Large intestine (tissue), 3 donors: ENCODE measurements around the gene ELAC1. TPM values are rescaled to one million over a fixed set of nuclear protein-coding genes. Genes with fewer than 3 reads are reported as not detected.

Source experiments
- DNase-seq, 2 donors: peaks; one replicate each; pipeline versions ENCODE4 v3.0.0 to v3.0.0-alpha.2; 2013
- H3K27ac ChIP-seq: one replicate; pipeline ENCODE4 v1.5.1; 2013; ENCODE audit warnings: low read length
- H3K27me3 ChIP-seq: 2 replicates; pipeline ENCODE4 v1.6.1; 2013; ENCODE audit warnings: low read length; ENCODE audit not compliant: control insufficient read depth, insufficient read depth
- H3K36me3 ChIP-seq: 2 replicates; pipeline ENCODE4 v1.6.1; 2013; ENCODE audit warnings: low read length; ENCODE audit not compliant: control insufficient read depth, insufficient read depth
- H3K4me1 ChIP-seq: one replicate; pipeline ENCODE4 v1.6.1; 2013; ENCODE audit warnings: low read length; ENCODE audit not compliant: control insufficient read depth, insufficient read depth
- H3K4me3 ChIP-seq: one replicate; pipeline ENCODE4 v1.5.1; 2013; ENCODE audit warnings: low read length
- H3K9me3 ChIP-seq: one replicate; pipeline ENCODE4 v1.6.1; 2013; ENCODE audit warnings: mild to moderate bottlenecking, low read depth, low read length, moderate library complexity; ENCODE audit not compliant: control insufficient read depth
- WGBS: methylation state at CpG from one replicate; pipeline ENCODE4 v1.1.5; 2013; ENCODE audit warnings: low lambda C conversion rate; ENCODE audit not compliant: insufficient coverage; 5-methylcytosine and 5-hydroxymethylcytosine counted together
- polyA plus RNA-seq: library from polyadenylated mRNA; unstranded; fragments of 120-200 nt; gene quantifications from one replicate; pipeline ENCODE4 v1.2.1, GENCODE V29; 2013

Gene ELAC1
- polyA plus RNA-seq, 1 donor: 11.8 TPM

- WGBS: no CpG with 5 or more reads among the region's 2 CpGs
- H3K4me1 ChIP-seq: no peaks in the 10 kb centered on the region
- H3K27ac ChIP-seq: no peak overlapping the region
These were observed 69.4 kb downstream of the ELAC1 start for GRCh38 chr18:51037230-51037629.

More at GRCh38 chr18:51037230-51037629, 69.4 kb downstream of the ELAC1 start:
- Histone ChIP-seq H3K9me3 (no peaks in the 10 kb centered on the region), H3K27me3 (no peaks in the 10 kb centered on the region), H3K36me3 (peaks cover 6% of the 10 kb centered on the region), H3K4me3 (no peak overlapping the region)
- DNase-seq: no peak

Other genes with a start within 250 kb of the ELAC1 start
- 14.6 TPM for gene MRO, start 148.0 kb upstream of the ELAC1 start, polyA plus RNA-seq
- 50.2 TPM for gene ME2, start 88.9 kb upstream of the ELAC1 start, polyA plus RNA-seq
- gene SMAD4, start 62.2 kb downstream of the ELAC1 start, polyA plus RNA-seq: 94.0 TPM
- 35.0 TPM for gene MEX3C, start 229.6 kb downstream of the ELAC1 start, polyA plus RNA-seq